GM10847 (cell line): ENCODE measurements around the gene HNRNPUL2.

ENCODE experiments used
- POLR2A ChIP-seq: IDR thresholded peaks from 2 replicates; pipeline ENCODE4 v1.6.1; 2011; ENCODE audit not compliant: insufficient read length; ENCODE audit errors: extremely low read depth

The HNRNPUL2 gene

DNA sequence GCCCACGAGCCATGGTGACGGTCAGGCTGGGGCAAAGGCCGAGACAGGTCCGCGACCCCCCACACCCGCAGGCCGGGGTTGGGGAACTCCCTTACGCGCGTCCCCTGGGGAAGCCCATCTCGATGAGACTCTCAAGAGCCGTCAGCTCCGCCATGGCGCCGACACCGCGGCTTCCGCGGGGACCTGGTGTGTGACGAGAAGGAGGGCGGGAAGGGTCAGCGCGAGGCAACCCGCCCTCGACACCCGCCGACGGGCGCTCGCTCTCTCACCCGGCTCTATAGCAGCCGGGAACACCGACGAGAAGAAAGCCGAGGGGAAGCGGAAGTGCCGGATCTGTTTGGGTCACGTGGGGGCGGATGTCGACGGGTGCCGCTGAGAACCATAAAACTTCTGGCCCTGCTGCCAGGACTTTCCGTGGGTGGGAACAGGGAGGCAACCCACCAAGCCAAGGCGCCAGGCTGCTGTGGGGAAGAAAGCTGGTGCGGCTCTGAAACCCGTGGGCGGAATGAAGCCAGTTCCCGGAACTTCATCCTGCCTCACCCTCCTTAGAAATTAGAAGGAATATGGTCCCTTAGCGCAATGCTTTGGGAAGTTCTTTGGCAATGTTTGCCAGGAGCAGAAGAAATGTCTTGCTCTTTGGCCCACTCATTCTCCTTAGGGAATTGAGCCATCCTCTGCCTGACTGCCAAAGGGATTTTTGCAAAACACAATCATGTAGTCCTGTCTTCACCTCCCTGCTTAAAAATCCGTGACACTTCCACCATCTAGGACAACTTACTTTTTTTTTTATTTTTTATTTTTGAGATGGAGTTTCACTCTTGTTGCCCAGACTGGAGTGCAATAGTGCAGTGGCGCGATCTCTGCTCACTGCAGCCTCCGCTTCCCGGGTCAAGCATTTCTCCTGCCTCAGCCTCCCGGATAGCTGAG, 48.2 kb downstream of the HNRNPUL2 start, which contains the start of gene UBXN1:
TSS of gene UBXN1 (minus strand) at position 304 of the 927 bp plus-strand sequence. CDS start at position 154, 150 bp downstream.
- peak; percentile 77 for TF ChIP-seq POLR2A

DNA sequence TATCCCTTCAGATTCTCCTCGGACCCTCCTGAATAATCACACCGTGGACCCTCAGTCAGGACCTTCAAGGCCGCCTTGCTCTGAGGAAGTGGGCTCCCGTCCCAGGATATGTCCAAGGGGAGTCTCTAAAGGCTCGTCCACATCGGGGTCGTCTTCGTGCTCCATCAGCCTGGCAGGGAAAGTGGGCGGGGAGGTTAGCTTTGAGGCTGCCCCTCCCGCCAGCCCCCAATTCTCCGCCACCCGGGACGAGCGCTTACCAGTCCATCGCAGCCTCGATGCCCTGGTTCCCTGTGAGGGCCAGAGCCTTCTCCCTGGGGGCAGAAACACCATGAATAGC, 48.9 kb downstream of the HNRNPUL2 start:
- no peak for TF ChIP-seq POLR2A

DNA sequence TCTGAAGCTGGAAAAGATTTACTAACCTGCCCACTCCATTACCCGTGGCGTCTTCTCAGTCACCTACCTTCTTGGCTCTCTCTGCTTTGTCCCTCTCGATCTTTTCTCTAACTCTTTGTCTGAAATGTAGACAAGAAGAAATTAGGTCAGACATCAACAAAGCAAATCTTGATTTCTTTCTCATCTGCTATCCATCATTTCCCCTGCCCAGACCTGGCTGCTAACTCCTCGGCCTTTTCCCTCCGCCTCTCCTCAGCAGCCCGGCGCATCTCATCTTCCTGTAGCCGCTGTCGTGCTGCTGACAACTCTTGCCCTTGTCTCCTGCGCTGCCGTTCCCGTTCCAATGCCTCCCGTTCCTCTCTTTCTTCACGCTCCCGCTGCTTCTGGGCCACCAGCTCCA, 49.5 kb downstream of the HNRNPUL2 start:
- TF ChIP-seq POLR2A: no peak

- no peak for TF ChIP-seq POLR2A
Observed at GRCh38 chr11:62677156-62677555, 50.1 kb downstream of the HNRNPUL2 start.

GRCh38 chr11:62676698-62677097, 50.6 kb downstream of the HNRNPUL2 start:
- TF ChIP-seq POLR2A: no peak

- no peak for TF ChIP-seq POLR2A
Observed at GRCh38 chr11:62673196-62673525, 54.1 kb downstream of the HNRNPUL2 start.

GRCh38 chr11:62671608-62672389, 55.5 kb downstream of the HNRNPUL2 start, which contains the start of the genes LBHD1 and UQCC3:
TSS of gene LBHD1 (minus strand) at chr11:62672267. CDS start at chr11:62670031, 2,236 bp downstream.
TSS of gene UQCC3 (plus strand) at chr11:62671673. CDS start at chr11:62671746, 73 bp downstream.
- peak; percentile 71 for TF ChIP-seq POLR2A

GRCh38 chr11:62671236-62671607, 56.0 kb downstream of the HNRNPUL2 start:
- TF ChIP-seq POLR2A: no peak

GRCh38 chr11:62669420-62670161, 57.7 kb downstream of the HNRNPUL2 start:
- no peak for TF ChIP-seq POLR2A

GRCh38 chr11:62667460-62667859, 59.8 kb downstream of the HNRNPUL2 start:
- TF ChIP-seq POLR2A: no peak

GRCh38 chr11:62666259-62666926, 60.9 kb downstream of the HNRNPUL2 start:
- TF ChIP-seq POLR2A: peak; percentile 20

GRCh38 chr11:62665599-62666258, 61.5 kb downstream of the HNRNPUL2 start:
- TF ChIP-seq POLR2A: no peak

GRCh38 chr11:62665075-62665598, 62.1 kb downstream of the HNRNPUL2 start, which contains the start of the genes C11orf98 and CSKMT:
TSS of gene C11orf98 (minus strand) at chr11:62665210. CDS start at chr11:62665169, 41 bp downstream.
TSS of gene CSKMT (plus strand) at chr11:62665312. CDS start at chr11:62665880, 568 bp downstream.
- peak; percentile 99 for TF ChIP-seq POLR2A
